ENCODE results near the gene PTAFR.

PTAFR gene

DNA sequence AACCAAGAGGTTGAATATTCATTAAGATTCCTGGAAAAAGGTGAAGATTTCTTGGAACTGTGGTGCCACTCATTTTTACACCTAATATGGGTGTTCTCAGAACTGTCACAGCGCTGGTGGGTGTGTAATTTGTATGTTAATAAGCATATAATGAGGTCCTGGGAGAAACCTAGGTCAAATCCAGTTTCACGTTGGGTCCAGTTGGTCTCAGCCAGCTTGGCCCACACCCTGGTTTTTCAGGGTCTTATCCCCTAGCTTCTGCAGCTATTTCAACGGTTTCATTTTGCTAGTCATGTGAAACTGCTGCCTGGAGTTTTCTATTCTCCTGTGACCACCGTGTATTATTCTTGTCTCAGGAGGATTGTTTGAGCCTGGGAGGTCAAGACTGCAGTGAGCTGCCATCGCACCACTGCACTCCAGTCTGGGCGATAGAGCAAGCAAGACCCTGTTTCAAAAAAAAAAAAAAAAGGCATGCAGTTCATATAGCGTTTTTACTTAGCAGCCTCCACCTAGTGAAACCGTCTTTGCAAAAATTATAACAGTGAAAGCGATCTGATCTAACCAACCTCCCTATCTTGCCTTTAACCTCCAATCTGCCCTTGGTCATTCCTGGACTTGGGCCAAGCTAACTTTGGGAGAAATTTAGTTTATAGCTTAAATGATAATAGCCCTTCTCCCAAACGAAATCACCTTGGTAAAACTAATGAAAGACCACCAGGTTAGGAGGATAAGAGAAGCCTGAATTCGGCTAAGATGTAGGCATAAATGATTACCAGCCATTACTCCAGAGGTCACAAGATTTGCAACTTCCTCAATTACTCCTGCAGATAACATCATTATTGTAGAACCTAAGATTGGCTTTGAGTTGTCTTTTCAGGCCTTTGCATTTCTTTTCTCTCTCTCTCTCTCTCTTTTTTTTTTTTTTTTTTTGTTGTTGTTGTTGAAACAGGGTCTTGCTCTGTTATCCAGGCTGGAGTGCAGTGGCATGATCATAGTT is 44.0 kb downstream of the PTAFR start:
- DNase-seq = no peak
- H3K14ac ChIP-seq (ENCODE audit: low read length in 2 of 2) = no peak overlapping the region
- no peak overlapping the region for H4K8ac ChIP-seq (ENCODE audit: low read length)
- H3K79me1 ChIP-seq (replicated peaks; ENCODE audit: low read length, poor library complexity, severe bottlenecking) = no peaks in the 10 kb centered on the region
- H3K9me3 ChIP-seq (ENCODE audit: control insufficient read depth, low read length) = no peaks in the 10 kb centered on the region
- no peak overlapping the region for H2BK120ac ChIP-seq (ENCODE audit: low read depth, low read length)
- no peak overlapping the region for H4K91ac ChIP-seq (ENCODE audit: low read length)
- H2BK12ac ChIP-seq (ENCODE audit: low read length in 2 of 2) = no peak overlapping the region
- no peaks in the 10 kb centered on the region for H3K27me3 ChIP-seq (ENCODE audit: control insufficient read depth in 1 of 2, insufficient read depth in 1 of 2, low read length in 2 of 2)
- no peak overlapping the region for H3K27ac ChIP-seq (ENCODE audit: low read length, poor library complexity, severe bottlenecking)
- peaks cover 8% of the 10 kb centered on the region for H3K4me1 ChIP-seq (ENCODE audit: control insufficient read depth, insufficient read depth, low read depth, low read length)
- H3K9ac ChIP-seq (ENCODE audit: low read length) = no peak overlapping the region
- no peak overlapping the region for H3K4me3 ChIP-seq (ENCODE audit: insufficient read depth in 1 of 2, low read depth in 1 of 2, low read length in 2 of 2)
- no peak overlapping the region for H2BK5ac ChIP-seq (ENCODE audit: low read depth, low read length, poor library complexity, severe bottlenecking)
- H3K23ac ChIP-seq (ENCODE audit: low read length in 2 of 2) = no peak overlapping the region
- H2BK15ac ChIP-seq (ENCODE audit: low read depth, poor library complexity, severe bottlenecking) = no peak overlapping the region
- H3K4ac ChIP-seq (ENCODE audit: low read depth in 1 of 2, low read length in 2 of 2) = no peak overlapping the region
- H2AK5ac ChIP-seq (ENCODE audit: low read length, severe bottlenecking) = no peak overlapping the region
- WGBS = 88% methylated on average over 11 of the region's 11 CpGs
- no peak overlapping the region for H3K4me2 ChIP-seq (ENCODE audit: low read length, poor library complexity, severe bottlenecking)
- no peak overlapping the region for H3K18ac ChIP-seq (ENCODE audit: low read depth in 1 of 2, low read length in 2 of 2)
- no peaks in the 10 kb centered on the region for H3K36me3 ChIP-seq (ENCODE audit: control insufficient read depth in 1 of 2, insufficient read depth in 2 of 2, low read depth in 1 of 2, low read length in 2 of 2)
- no peak overlapping the region for H2AFZ ChIP-seq (ENCODE audit: low read depth, low read length)

DNA sequence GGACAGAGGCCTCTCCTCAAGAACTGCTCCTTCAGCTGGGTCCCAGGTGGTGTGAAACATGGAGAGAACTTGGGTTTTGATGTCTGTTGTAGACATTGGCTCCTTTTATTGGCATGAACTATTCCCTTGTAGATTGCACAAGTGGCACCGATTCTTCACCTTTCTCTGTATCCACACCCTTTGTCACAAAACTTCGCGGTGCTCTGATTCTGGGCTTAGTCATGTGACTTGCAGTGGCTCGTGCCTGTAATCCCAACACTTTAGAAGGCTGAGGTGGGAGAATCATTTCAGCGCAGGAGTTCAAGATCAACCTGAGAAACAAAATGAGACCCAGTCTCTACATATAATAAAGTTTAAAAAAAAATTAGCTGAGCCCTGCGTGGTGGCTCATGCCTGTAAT is 45.6 kb downstream of the PTAFR start:
- H3K9me3 ChIP-seq (ENCODE audit: control insufficient read depth, low read length) = no peaks in the 10 kb centered on the region
- 93% methylated on average over 5 of the region's 6 CpGs for whole genome bisulfite sequencing
- H3K27me3 ChIP-seq (ENCODE audit: control insufficient read depth in 1 of 2, insufficient read depth in 1 of 2, low read length in 2 of 2) = no peaks in the 10 kb centered on the region
- H3K79me1 ChIP-seq (replicated peaks; ENCODE audit: low read length, poor library complexity, severe bottlenecking) = no peaks in the 10 kb centered on the region
- H4K8ac ChIP-seq (ENCODE audit: low read length) = no peak overlapping the region
- no peak overlapping the region for H3K27ac ChIP-seq (ENCODE audit: low read length, poor library complexity, severe bottlenecking)
- H3K4me1 ChIP-seq (ENCODE audit: control insufficient read depth, insufficient read depth, low read depth, low read length) = peaks cover 6% of the 10 kb centered on the region
- no peak overlapping the region for H3K4me3 ChIP-seq (ENCODE audit: insufficient read depth in 1 of 2, low read depth in 1 of 2, low read length in 2 of 2)
- H3K23ac ChIP-seq (ENCODE audit: low read length in 2 of 2) = no peak overlapping the region
- H2AFZ ChIP-seq (ENCODE audit: low read depth, low read length) = no peak overlapping the region
- no peak overlapping the region for H3K18ac ChIP-seq (ENCODE audit: low read depth in 1 of 2, low read length in 2 of 2)
- no peak overlapping the region for H2BK15ac ChIP-seq (ENCODE audit: low read depth, poor library complexity, severe bottlenecking)
- H3K4ac ChIP-seq (ENCODE audit: low read depth in 1 of 2, low read length in 2 of 2) = no peak overlapping the region
- no peak overlapping the region for H3K4me2 ChIP-seq (ENCODE audit: low read length, poor library complexity, severe bottlenecking)
- no peak overlapping the region for H4K91ac ChIP-seq (ENCODE audit: low read length)
- H3K9ac ChIP-seq (ENCODE audit: low read length) = no peak overlapping the region
- no peak overlapping the region for H2AK5ac ChIP-seq (ENCODE audit: low read length, severe bottlenecking)
- H3K14ac ChIP-seq (ENCODE audit: low read length in 2 of 2) = no peak overlapping the region
- DNase-seq = no peak
- H2BK120ac ChIP-seq (ENCODE audit: low read depth, low read length) = no peak overlapping the region
- H2BK5ac ChIP-seq (ENCODE audit: low read depth, low read length, poor library complexity, severe bottlenecking) = no peak overlapping the region
- H3K36me3 ChIP-seq (ENCODE audit: control insufficient read depth in 1 of 2, insufficient read depth in 2 of 2, low read depth in 1 of 2, low read length in 2 of 2) = no peaks in the 10 kb centered on the region
- no peak overlapping the region for H2BK12ac ChIP-seq (ENCODE audit: low read length in 2 of 2)

DNA sequence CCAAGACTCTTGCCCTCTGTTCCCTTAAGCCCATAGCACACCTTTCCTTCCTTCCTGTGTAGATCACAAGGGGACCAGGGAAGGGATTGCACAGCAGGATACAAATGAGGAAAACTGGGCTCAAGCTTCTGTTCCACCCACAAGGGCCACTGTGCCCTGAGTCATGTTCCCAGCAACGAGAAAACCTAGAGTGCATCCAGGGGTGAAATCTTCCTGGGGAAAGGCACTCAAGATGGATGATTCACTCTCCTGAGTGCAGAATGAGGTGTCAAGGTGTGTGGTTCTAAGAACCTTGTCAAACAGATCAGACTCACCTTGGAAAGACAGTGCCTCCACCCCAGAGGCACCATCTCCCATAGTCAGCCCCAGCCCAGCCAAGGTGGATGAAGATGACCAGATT is 47.3 kb downstream of the PTAFR start:
- Histone ChIP-seq H4K91ac (ENCODE audit: low read length) (no peak overlapping the region), H3K18ac (ENCODE audit: low read depth in 1 of 2, low read length in 2 of 2) (no peak overlapping the region), H2AK5ac (ENCODE audit: low read length, severe bottlenecking) (no peak overlapping the region), H3K36me3 (ENCODE audit: control insufficient read depth in 1 of 2, insufficient read depth in 2 of 2, low read depth in 1 of 2, low read length in 2 of 2) (no peaks in the 10 kb centered on the region), H3K4me1 (ENCODE audit: control insufficient read depth, insufficient read depth, low read depth, low read length) (peaks cover 5% of the 10 kb centered on the region), H4K8ac (ENCODE audit: low read length) (no peak overlapping the region), H2AFZ (ENCODE audit: low read depth, low read length) (no peak overlapping the region), H2BK15ac (ENCODE audit: low read depth, poor library complexity, severe bottlenecking) (no peak overlapping the region), H3K23ac (ENCODE audit: low read length in 2 of 2) (no peak overlapping the region), H3K14ac (ENCODE audit: low read length in 2 of 2) (no peak overlapping the region), H3K27ac (ENCODE audit: low read length, poor library complexity, severe bottlenecking) (no peak overlapping the region), H3K4me2 (ENCODE audit: low read length, poor library complexity, severe bottlenecking) (no peak overlapping the region), H2BK5ac (ENCODE audit: low read depth, low read length, poor library complexity, severe bottlenecking) (no peak overlapping the region), H2BK120ac (ENCODE audit: low read depth, low read length) (no peak overlapping the region), H2BK12ac (ENCODE audit: low read length in 2 of 2) (no peak overlapping the region), H3K4ac (ENCODE audit: low read depth in 1 of 2, low read length in 2 of 2) (no peak overlapping the region), H3K79me1 (replicated peaks; ENCODE audit: low read length, poor library complexity, severe bottlenecking) (no peaks in the 10 kb centered on the region), H3K9me3 (ENCODE audit: control insufficient read depth, low read length) (no peaks in the 10 kb centered on the region), H3K4me3 (ENCODE audit: insufficient read depth in 1 of 2, low read depth in 1 of 2, low read length in 2 of 2) (no peak overlapping the region), H3K27me3 (ENCODE audit: control insufficient read depth in 1 of 2, insufficient read depth in 1 of 2, low read length in 2 of 2) (no peaks in the 10 kb centered on the region), H3K9ac (ENCODE audit: low read length) (no peak overlapping the region)
- DNase-seq = peak; percentile 43
- WGBS = no CpG with 5 or more reads among the region's 1 CpG

DNA sequence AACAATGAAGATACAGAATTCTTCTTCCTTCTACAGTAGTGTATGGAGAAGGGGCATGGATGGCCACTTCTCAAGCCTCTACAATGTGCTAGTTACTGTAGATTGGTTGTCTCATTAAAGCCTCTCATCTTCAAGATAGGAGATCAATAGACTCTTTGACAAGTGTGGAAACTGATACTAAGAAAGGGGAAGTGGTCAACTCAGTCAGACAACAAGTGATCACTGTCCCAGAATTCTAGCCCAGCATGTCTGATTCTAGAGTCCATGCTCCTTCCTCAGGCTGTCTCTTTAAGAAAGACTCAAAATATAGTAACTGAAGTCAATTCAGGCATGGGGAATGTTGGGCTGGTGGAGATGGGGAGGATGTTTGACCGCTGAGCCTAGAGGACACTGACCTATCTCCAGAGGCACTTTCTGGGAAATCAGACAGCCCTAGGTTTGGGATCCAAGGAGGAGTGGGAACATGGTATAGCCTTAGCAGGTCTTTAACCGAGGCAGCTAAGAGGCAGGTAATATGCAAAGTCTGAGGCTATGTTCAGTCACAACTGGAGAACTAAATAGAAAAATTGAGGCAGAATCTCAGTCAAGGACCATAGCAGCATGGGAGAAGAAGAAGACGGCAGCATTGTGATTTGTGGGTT is 48.8 kb downstream of the PTAFR start:
- H3K4me3 ChIP-seq (ENCODE audit: insufficient read depth in 1 of 2, low read depth in 1 of 2, low read length in 2 of 2) = no peak overlapping the region
- H3K27ac ChIP-seq (ENCODE audit: low read length, poor library complexity, severe bottlenecking) = no peak overlapping the region
- H4K91ac ChIP-seq (ENCODE audit: low read length) = no peak overlapping the region
- WGBS = 86% methylated on average over 3 of the region's 3 CpGs
- H2BK120ac ChIP-seq (ENCODE audit: low read depth, low read length) = no peak overlapping the region
- no peak overlapping the region for H2AK5ac ChIP-seq (ENCODE audit: low read length, severe bottlenecking)
- no peak overlapping the region for H2BK5ac ChIP-seq (ENCODE audit: low read depth, low read length, poor library complexity, severe bottlenecking)
- no peak overlapping the region for H2AFZ ChIP-seq (ENCODE audit: low read depth, low read length)
- no peaks in the 10 kb centered on the region for H3K79me1 ChIP-seq (replicated peaks; ENCODE audit: low read length, poor library complexity, severe bottlenecking)
- H3K14ac ChIP-seq (ENCODE audit: low read length in 2 of 2) = no peak overlapping the region
- no peak overlapping the region for H3K18ac ChIP-seq (ENCODE audit: low read depth in 1 of 2, low read length in 2 of 2)
- peaks cover 5% of the 10 kb centered on the region for H3K4me1 ChIP-seq (ENCODE audit: control insufficient read depth, insufficient read depth, low read depth, low read length)
- H3K27me3 ChIP-seq (ENCODE audit: control insufficient read depth in 1 of 2, insufficient read depth in 1 of 2, low read length in 2 of 2) = no peaks in the 10 kb centered on the region
- no peak overlapping the region for H3K4me2 ChIP-seq (ENCODE audit: low read length, poor library complexity, severe bottlenecking)
- DNase-seq = no peak
- no peak overlapping the region for H3K4ac ChIP-seq (ENCODE audit: low read depth in 1 of 2, low read length in 2 of 2)
- H3K9ac ChIP-seq (ENCODE audit: low read length) = no peak overlapping the region
- no peaks in the 10 kb centered on the region for H3K36me3 ChIP-seq (ENCODE audit: control insufficient read depth in 1 of 2, insufficient read depth in 2 of 2, low read depth in 1 of 2, low read length in 2 of 2)
- H2BK15ac ChIP-seq (ENCODE audit: low read depth, poor library complexity, severe bottlenecking) = no peak overlapping the region
- H3K9me3 ChIP-seq (ENCODE audit: control insufficient read depth, low read length) = no peaks in the 10 kb centered on the region
- no peak overlapping the region for H4K8ac ChIP-seq (ENCODE audit: low read length)
- no peak overlapping the region for H3K23ac ChIP-seq (ENCODE audit: low read length in 2 of 2)
- no peak overlapping the region for H2BK12ac ChIP-seq (ENCODE audit: low read length in 2 of 2)
